ENCODE data around the gene ALPP.
"Not testable (repeated sequence)": the region's sequence is repeated elsewhere in the genome, so short reads cannot be mapped to it uniquely, and the experiment has no call there.

Gene ALPP

DNA sequence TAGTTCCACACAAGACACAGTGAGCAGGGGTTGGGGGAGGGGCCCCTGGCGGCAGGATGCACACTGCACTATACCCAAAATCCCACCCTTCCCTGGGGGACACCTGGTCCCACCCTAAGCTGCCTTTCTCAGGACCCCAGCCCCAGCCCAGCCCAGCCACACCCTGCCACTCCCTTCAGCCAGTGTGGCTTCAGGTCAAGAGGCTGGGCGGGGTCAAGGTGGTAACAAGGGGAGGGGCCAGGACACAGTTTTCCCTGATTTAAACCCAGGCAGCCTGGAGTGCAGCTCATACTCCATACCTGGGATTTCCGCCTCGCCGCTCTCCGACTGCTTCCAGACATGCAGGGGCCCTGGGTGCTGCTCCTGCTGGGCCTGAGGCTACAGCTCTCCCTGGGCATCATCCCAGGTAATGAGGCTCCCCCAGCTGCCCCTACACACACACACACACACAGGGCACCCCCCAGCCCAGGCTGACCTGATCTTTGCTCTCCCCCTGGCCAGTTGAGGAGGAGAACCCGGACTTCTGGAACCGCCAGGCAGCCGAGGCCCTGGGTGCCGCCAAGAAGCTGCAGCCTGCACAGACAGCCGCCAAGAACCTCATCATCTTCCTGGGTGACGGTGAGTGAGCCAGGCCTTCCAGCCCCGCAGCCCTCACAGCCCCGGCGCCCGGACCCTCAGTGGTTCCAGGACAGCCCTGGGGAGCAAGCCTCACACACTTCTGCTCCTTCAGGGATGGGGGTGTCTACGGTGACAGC, 28.2 kb downstream of the ALPP start, which contains the start of gene ALPG:
Gene ALPG (plus strand): TSS at position 289 of the 755 bp plus-strand sequence. CDS start 51 bp downstream, at position 340.
- DNase-seq (ENCODE audit: low read depth in 2 of 2), result no peak

GRCh38 chr2:232407428-232408150, 29.0 kb downstream of the ALPP start:
- not testable (repeated sequence) for DNase-seq (ENCODE audit: low read depth in 2 of 2)

DNA sequence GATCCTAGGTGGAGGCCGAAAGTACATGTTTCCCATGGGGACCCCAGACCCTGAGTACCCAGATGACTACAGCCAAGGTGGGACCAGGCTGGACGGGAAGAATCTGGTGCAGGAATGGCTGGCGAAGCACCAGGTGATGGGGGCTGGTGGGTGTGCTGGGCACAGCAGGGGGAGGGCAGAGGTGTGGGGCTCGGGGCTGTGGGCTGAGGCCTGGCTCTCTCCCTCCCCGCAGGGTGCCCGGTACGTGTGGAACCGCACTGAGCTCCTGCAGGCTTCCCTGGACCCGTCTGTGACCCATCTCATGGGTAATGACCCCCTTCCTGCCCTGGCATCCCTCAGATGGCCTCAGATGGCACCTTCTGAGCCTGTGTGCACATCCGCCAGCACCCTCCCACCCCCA, 29.7 kb downstream of the ALPP start:
- DNase-seq (ENCODE audit: low read depth in 2 of 2), result not testable (repeated sequence)

GRCh38 chr2:232409617-232410016, 31.1 kb downstream of the ALPP start:
- DNase-seq (ENCODE audit: low read depth in 2 of 2), result not testable (repeated sequence)

DNA sequence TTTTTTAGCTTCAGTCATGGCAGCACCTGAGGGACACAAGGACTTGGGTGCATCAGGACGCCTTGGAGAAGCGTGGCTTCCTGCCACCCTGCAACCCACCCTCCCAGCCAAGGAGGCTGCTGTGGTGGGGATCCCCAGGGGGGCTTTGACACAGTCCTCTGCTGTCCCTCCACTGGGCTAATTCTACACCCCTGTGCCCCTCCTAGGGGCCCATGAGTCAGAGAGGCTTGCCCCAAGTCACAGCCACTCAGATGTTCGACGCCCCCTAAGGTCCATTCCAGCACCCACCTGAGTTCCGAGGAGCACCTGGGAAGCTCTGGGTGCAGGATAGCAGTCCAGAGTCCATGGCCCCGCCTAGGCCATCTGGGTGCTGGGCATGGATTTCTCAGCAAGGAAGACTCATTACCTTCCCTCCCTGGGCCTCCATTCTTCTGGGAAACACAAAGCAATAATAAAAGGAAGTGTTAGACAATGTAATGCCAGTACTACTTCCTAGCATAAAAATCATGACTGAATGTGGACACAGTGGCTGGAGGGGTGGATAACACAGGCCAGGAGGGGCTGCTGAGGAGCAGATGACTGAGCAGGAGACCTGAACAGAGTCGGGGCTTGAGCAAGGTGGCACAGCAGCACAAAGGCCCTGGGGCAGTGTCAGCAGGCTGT, 31.8 kb downstream of the ALPP start:
- DNase-seq (ENCODE audit: low read depth in 2 of 2), result no peak

DNA sequence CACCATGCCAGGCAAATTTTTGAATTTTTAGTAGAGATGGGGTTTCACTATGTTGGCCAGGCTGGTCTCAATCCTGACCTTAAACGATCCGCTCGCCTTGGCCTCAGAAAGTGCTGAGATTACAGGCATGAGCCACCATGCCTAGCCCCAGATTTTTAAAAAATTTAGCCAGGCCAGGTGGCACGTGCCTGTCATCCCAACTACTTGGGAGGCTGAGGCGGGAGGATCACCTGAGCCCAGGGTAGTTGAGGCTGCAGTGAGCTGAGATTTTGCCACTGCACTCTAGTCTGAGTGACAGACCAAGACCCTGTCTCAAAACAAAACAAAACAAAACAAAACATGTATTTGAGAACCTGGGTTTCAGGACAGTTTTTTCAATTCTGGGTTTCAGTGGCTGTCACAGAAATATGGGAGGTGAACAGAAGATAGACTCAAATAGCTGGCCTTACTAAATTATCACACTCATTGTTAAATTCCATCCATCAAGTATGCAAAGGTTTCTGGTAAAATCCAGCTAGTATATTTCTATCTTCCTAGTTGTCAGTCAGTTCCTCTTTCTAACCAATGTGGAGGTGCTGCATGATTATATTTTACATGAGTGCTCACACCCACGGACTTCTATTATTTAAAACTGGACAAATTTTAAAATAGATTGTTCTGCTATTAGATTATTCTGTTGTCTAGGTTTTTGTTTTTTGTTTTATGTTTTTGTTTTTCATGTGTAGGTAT, 33.5 kb downstream of the ALPP start:
- DNase-seq (ENCODE audit: low read depth in 2 of 2), result no peak

- no peak for DNase-seq (ENCODE audit: low read depth in 2 of 2)
Observed at GRCh38 chr2:232412986-232413385, 34.4 kb downstream of the ALPP start.

DNA sequence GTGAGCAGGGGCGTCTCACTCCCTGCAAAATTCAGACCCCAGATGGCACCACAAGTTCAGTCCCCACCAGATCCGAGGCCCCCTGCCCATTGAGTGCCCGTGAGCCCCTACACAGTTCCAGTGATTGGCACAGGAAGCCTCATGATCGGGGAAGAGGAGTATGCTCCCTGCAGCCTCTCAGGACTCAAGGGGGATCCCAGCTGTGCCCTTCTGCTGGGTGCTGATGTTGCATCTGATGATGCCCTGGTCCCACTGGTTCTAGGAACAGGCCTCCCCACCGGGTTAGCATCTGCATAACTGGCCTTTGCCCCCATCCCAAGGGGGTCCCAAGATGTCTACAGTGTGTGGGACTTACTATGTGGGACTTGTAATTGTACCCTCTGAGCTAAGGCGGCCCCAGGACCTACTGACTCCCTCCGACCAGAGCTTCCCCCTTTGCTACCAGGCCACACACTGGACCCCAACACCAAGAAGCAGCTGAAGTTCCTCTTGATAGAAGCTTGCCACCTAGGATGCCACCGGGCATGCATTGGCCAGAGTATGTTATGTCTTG, 36.7 kb downstream of the ALPP start:
- no peak for DNase-seq (ENCODE audit: low read depth in 2 of 2)

DNA sequence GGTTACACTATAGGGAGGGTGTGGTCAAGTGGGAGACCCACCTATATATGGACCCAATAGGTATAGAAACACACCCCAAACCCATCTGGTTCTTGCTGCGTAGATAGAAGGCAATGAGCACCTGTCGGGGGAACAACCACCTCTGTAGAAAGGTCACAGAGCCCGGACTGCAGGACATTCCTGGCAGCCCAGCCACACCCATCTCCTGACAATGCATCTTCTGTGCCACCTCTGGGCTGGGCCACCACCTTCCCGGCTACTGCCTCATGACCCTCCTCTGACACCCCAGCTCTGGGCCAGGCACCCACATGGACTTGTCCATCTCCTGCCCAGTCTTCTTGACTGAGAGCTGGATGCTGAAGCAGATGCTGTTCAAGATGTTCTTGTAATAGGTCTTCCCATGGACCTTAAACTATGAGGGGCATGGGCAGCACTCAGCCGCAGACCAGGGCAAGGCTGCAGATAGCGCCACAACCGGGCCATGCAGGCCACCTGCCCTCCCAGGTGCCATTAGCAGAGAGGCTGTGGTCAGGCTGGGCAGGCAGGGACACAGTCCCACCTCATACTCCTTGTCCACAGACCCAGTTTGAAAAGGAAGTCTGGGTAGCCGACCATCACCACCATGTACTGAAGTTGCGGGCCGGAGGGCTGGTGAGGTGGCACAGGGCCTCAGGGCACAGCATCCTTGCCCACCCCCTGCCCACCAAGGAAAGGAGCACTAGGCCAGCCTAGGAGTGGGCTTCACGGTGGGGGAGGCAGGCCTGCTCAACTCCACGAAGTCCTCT, 37.4 kb downstream of the ALPP start:
- no peak for DNase-seq (ENCODE audit: low read depth in 2 of 2)

DNA sequence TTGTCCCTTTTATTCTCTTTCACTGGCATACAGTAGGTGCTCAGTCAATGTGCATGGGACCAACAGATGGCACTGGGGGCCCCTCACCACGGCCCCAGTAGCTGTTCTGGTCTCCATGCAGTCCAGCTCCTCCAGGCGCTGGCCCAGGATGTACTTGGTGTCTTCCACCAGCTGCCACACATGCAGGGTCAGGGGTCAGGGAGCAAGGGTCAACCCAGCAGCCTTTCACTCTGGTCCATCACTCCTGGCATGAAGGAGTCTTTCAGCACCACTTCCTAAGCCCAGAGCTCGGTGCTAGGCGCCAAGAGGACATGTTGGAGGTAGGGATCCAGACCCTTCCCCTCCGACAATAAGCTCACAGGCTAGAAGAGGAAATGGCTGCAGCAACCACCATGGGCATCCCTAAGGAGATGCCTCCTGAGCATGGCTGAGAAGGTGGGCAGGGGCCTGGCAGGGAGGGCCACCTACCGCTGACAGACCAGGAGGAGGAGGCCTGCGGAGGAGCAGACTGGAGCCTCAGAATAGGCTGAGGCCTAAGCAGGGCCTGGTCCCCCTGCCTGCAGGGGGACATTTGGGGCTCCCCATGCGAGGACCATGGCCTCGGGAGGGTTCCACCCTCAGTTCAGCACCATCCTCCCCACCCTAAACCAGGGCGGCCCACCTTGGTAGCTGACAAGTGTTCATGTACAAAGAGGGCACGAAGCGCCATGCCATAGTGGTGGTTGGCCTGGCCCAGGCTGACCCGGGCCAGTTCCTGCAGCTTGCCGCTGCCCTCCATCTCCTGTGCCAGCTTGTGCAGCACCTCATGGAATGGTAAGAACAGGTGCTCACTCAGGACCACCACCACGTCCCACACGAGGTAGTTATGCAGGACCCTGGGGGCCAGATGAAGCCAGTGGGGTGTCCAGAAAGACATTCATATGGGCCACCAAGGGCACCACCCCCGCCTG, 38.2 kb downstream of the ALPP start:
- no peak for DNase-seq (ENCODE audit: low read depth in 2 of 2)

DNA sequence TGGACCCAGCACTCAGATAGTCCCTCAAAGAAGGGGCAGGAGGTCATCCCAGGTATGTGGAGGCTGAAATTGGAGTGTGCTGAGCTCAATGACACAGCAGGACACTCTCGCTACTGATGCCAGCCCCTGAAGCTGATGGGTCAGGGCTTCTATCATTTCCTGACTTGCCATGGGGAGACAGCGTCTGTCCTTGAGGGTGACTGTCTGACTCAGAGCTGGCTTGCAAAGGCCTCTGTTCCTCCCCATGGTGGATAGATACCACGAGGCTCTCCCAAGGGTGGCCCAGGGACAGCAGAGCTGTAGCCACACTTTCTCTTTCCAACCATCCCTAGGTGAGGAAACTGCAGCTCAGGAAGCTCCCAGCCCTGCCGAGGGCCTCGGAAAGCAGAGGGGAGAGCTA, 38.9 kb downstream of the ALPP start:
- no peak for DNase-seq (ENCODE audit: low read depth in 2 of 2)

DNA sequence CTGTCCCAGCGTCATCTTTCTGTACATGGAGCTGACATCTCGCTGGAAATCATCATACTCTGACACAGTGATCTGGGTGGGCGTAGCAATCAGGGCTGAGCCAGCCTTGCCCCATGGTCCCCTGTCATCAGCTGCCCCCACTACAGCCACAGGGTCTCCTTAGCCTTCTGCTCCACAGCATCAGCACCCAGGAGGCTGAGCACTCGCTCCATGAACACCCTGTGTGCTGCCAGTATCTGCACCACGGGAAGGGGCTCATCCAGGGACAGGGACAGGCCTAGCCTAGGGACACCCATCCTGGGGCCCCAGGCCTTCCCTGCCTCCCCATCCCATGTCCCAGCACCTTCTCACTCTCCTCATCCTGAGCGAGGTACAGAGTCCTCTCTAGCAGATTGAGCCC, 39.5 kb downstream of the ALPP start:
- no peak for DNase-seq (ENCODE audit: low read depth in 2 of 2)

GRCh38 chr2:232418466-232419244, 40.1 kb downstream of the ALPP start:
- DNase-seq (ENCODE audit: low read depth in 2 of 2), result no peak

GRCh38 chr2:232419245-232420072, 40.9 kb downstream of the ALPP start:
- DNase-seq (ENCODE audit: low read depth in 2 of 2), result no peak

- no peak for DNase-seq (ENCODE audit: low read depth in 2 of 2)
Observed at GRCh38 chr2:232420073-232420454, 41.5 kb downstream of the ALPP start.

- no peak for DNase-seq (ENCODE audit: low read depth in 2 of 2)
Observed at GRCh38 chr2:232420463-232421188, 42.1 kb downstream of the ALPP start.

- DNase-seq (ENCODE audit: low read depth in 2 of 2), result no peak
Observed at GRCh38 chr2:232421189-232421785, 42.7 kb downstream of the ALPP start.

Data from fibroblast of skin of left quadriceps (primary cell).